Left lung (tissue), 10 donors: ENCODE data around the gene TDRD10. TPM values are rescaled to one million over a fixed set of nuclear protein-coding genes. Genes with fewer than 3 reads are reported as not detected.
"Not testable (repeated sequence)": the region's sequence is repeated elsewhere in the genome, so short reads cannot be mapped to it uniquely, and the experiment has no call there.

Experiments
- ATAC-seq: fragments of 200-7000 bp; cut with Tn5 transposase; one replicate; pipeline ENCODE4 v1.9.1; 2020; ENCODE audit warnings: moderate library complexity
- DNase-seq, 4 donors: peaks; one replicate each; pipeline ENCODE4 v3.0.0-alpha.2; 2013 to 2020
- H3K27ac ChIP-seq, 2 donors: fragments of 200-600 bp; sonication (generic) in 1 of 2; one replicate each; pipeline versions ENCODE4 v1.5.0 to v1.8.0; 2020 to 2021
- H3K27me3 ChIP-seq, 2 donors: fragments of 200-600 bp; sonication (generic) in 1 of 2; one replicate each; pipeline versions ENCODE4 v1.5.0 to v1.8.0; 2020 to 2021
- H3K36me3 ChIP-seq, 2 donors: fragments of 200-600 bp; sonication (generic) in 1 of 2; one replicate each; pipeline versions ENCODE4 v1.5.0 to v1.8.0; 2020 to 2021
- H3K4me1 ChIP-seq, 2 donors: fragments of 200-600 bp; one replicate each; pipeline ENCODE4 v1.8.0; 2021
- H3K4me3 ChIP-seq, 2 donors: fragments of 200-600 bp; sonication (generic) in 1 of 2; one replicate each; pipeline versions ENCODE4 v1.5.0 to v1.8.0; 2020 to 2021; ENCODE audit warnings: mild to moderate bottlenecking in 1 of 2
- H3K9me3 ChIP-seq, 2 donors: fragments of 200-600 bp; sonication (generic) in 1 of 2; one replicate each; pipeline versions ENCODE4 v1.5.0 to v1.8.0; 2020 to 2021
- CTCF ChIP-seq, 2 donors: fragments of 200-600 bp; sonication (generic) in 1 of 2; IDR thresholded peaks; one replicate each; pipeline versions ENCODE4 v1.5.0 to v1.8.0; 2021; ENCODE audit warnings: antibody characterized with exemption in 2 of 2
- intact Hi-C, 2 donors: fragments of 100-400 bp; cut with DNase I; formaldehyde crosslinking; loops; one replicate each; pipeline versions ENCODE4 v1.11.2 to v1.14.2; 2022
- polyA plus RNA-seq, 6 donors: library from polyadenylated mRNA; unstranded; fragments of 120-200 nt; gene quantifications; one replicate each; pipeline ENCODE4 v1.2.1, GENCODE V29; 2013; ENCODE audit not compliant: insufficient read length in 6 of 6
- total RNA-seq, 2 donors: library from RNA; stranded (reverse); fragmentation: NEBNext Ultra II Directional; extraction: Animal tissue kit (Norgen Biotek cat#: 25700); gene quantifications; one replicate each; pipeline ENCODE4 v1.2.1, GENCODE V29; 2021
- donor health status: DM: no; HTN: yes; CAD: no.
- donor health status: DM: no; HTN: no; CAD: no.

TDRD10 gene
- total and polyA plus RNA-seq, 8 donors, result 3.1 to 5.0 (median 3.6) TPM

- TF ChIP-seq CTCF (IDR thresholded peaks at IDR 0.05), result no peak
- no peaks in the 10 kb centered on the region for H3K27me3 ChIP-seq
- no peaks in the 10 kb centered on the region for H3K36me3 ChIP-seq
- H3K4me3 ChIP-seq, result no peak overlapping the region
- ATAC-seq (no peak), DNase-seq (no peak)
- H3K4me1 ChIP-seq, result no peaks in the 10 kb centered on the region
- H3K9me3 ChIP-seq, result no peaks in the 10 kb centered on the region
- intact Hi-C loops, result no loop called here
- H3K27ac ChIP-seq, result no peak overlapping the region
Measured at GRCh38 chr1:154529308-154529707, 27.3 kb downstream of the TDRD10 start.

- intact Hi-C loops, H3K4me3 ChIP-seq, H3K27ac ChIP-seq, H3K4me1 ChIP-seq, DNase-seq, H3K36me3 ChIP-seq, H3K27me3 ChIP-seq, H3K9me3 ChIP-seq, ATAC-seq: not testable (repeated sequence)
Measured at GRCh38 chr1:154531950-154532349, 29.9 kb downstream of the TDRD10 start.

- no peaks in the 10 kb centered on the region for H3K27me3 ChIP-seq
- H3K4me1 ChIP-seq, result no peaks in the 10 kb centered on the region
- TF ChIP-seq CTCF (IDR thresholded peaks at IDR 0.05), result peak in 1 of 2 donors; percentile 18
- intact Hi-C loops, result no loop called here
- DNase-seq, result no peak
- H3K27ac ChIP-seq, result no peak overlapping the region
- ATAC-seq, result peak; percentile 68
- H3K9me3 ChIP-seq, result no peaks in the 10 kb centered on the region
- no peaks in the 10 kb centered on the region for H3K36me3 ChIP-seq
- H3K4me3 ChIP-seq, result no peak overlapping the region
Measured at GRCh38 chr1:154533952-154534844, 32.2 kb downstream of the TDRD10 start.

- no peak for ATAC-seq
- Histone ChIP-seq H3K4me3 (no peak overlapping the region), H3K27ac (no peak overlapping the region), H3K27me3 (no peaks in the 10 kb centered on the region), H3K4me1 (peaks cover 0 to 4% of the 10 kb centered on the region in 2 donors), H3K36me3 (no peaks in the 10 kb centered on the region), H3K9me3 (no peaks in the 10 kb centered on the region)
- TF ChIP-seq CTCF (IDR thresholded peaks at IDR 0.05), result no peak
- DNase-seq, result no peak
- intact Hi-C loops, result no loop called here
Measured at GRCh38 chr1:154536570-154536969, 34.6 kb downstream of the TDRD10 start.

GRCh38 chr1:154539486-154540483, 37.8 kb downstream of the TDRD10 start:
- peak; percentile 74 for ATAC-seq

More at GRCh38 chr1:154539486-154540483, 37.8 kb downstream of the TDRD10 start:
- no peaks in the 10 kb centered on the region for H3K27me3 ChIP-seq
- peaks cover 0 to 4% of the 10 kb centered on the region in 2 donors for H3K4me1 ChIP-seq
- no peak for TF ChIP-seq CTCF (IDR thresholded peaks at IDR 0.05)
- no peaks in the 10 kb centered on the region for H3K36me3 ChIP-seq
- no peaks in the 10 kb centered on the region for H3K9me3 ChIP-seq
- no peak overlapping the region for H3K4me3 ChIP-seq
- H3K27ac ChIP-seq, result no peak overlapping the region
- DNase-seq, result no peak
- intact Hi-C loops, result loop anchor here in 1 of 2 donors (10.0 kb wide), 1 partner anchor 55 kb away; no protein-coding TSS in a partner anchor
